HG03064 (cell line): ENCODE results near the gene NARF.
"Not testable (repeated sequence)": the region's sequence is repeated elsewhere in the genome, so short reads cannot be mapped to it uniquely, and the experiment has no call there.

Experiments used
- ATAC-seq: cut with Tn5 transposase; IDR thresholded peaks from one replicate; pipeline ENCODE4 v1.9.1; 2021; ENCODE audit warnings: low read depth; ENCODE audit not compliant: unreplicated experiment

Gene NARF

GRCh38 chr17:82445542-82445941, 13.0 kb upstream of the NARF start:
- no peak for ATAC-seq

GRCh38 chr17:82446124-82446523, 12.4 kb upstream of the NARF start:
- no peak for ATAC-seq

- no peak for ATAC-seq
These were observed 11.9 kb upstream of the NARF start for GRCh38 chr17:82446649-82447048.

- no peak for ATAC-seq
These were observed 10.7 kb upstream of the NARF start for GRCh38 chr17:82447876-82448275.

- ATAC-seq: no peak
These were observed 9.2 kb upstream of the NARF start for GRCh38 chr17:82449131-82449882.

GRCh38 chr17:82449883-82450356, 8.6 kb upstream of the NARF start:
- peak; percentile 10 for ATAC-seq

GRCh38 chr17:82450357-82451106, 8.0 kb upstream of the NARF start, which contains the start of gene CYBC1:
CYBC1 (minus strand) TSS chr17:82450752; CDS start chr17:82449254, 1,498 bp downstream.
- ATAC-seq: peak; percentile 54

- no peak for ATAC-seq
These were observed 6.4 kb upstream of the NARF start for GRCh38 chr17:82452162-82452561.

- ATAC-seq: not testable (repeated sequence)
These were observed 5.4 kb upstream of the NARF start for GRCh38 chr17:82453151-82453550.

GRCh38 chr17:82453706-82454105, 4.8 kb upstream of the NARF start:
- ATAC-seq: not testable (repeated sequence)

GRCh38 chr17:82457073-82457928, 1.2 kb upstream of the NARF start:
- ATAC-seq: no peak

GRCh38 chr17:82457929-82458178, 687 bp upstream of the NARF start:
- no peak for ATAC-seq

- ATAC-seq: peak; percentile 11
These were observed 414 bp downstream of the NARF start for GRCh38 chr17:82458885-82459424.

GRCh38 chr17:82459936-82460335, 1.4 kb downstream of the NARF start:
- not testable (repeated sequence) for ATAC-seq

- ATAC-seq: no peak
These were observed 3.4 kb downstream of the NARF start for GRCh38 chr17:82461827-82462524.

GRCh38 chr17:82463391-82463790, 4.8 kb downstream of the NARF start:
- no peak for ATAC-seq

- no peak for ATAC-seq
These were observed 5.5 kb downstream of the NARF start for GRCh38 chr17:82463925-82464566.

GRCh38 chr17:82464567-82464929, 6.0 kb downstream of the NARF start:
- no peak for ATAC-seq

GRCh38 chr17:82465023-82465603, 6.6 kb downstream of the NARF start:
- ATAC-seq: no peak
